Glutamatergic neuron (in vitro differentiated cells): Measurements from ENCODE around the gene SMAGP. TPM values are rescaled to one million over a fixed set of nuclear protein-coding genes. Genes with fewer than 3 reads are reported as not detected.
"Not testable (repeated sequence)": the region's sequence is repeated elsewhere in the genome, so short reads cannot be mapped to it uniquely, and the experiment has no call there.

Experiments used
- DNase-seq: peaks from one replicate; pipeline ENCODE4 v3.0.0; 2022
- H3K27ac Mint-ChIP-seq: one replicate; pipeline ENCODE4 v1.8.0; 2020; ENCODE audit warnings: mild to moderate bottlenecking, mixed read lengths, inconsistent platforms; ENCODE audit not compliant: unreplicated experiment
- H3K27me3 Mint-ChIP-seq: one replicate; pipeline ENCODE4 v1.8.0; 2020; ENCODE audit warnings: mild to moderate bottlenecking, moderate library complexity, mixed read lengths, inconsistent platforms; ENCODE audit not compliant: unreplicated experiment
- H3K36me3 Mint-ChIP-seq: one replicate; pipeline ENCODE4 v1.8.0; 2020; ENCODE audit warnings: mild to moderate bottlenecking, mixed read lengths, inconsistent platforms; ENCODE audit not compliant: unreplicated experiment
- H3K4me1 Mint-ChIP-seq: one replicate; pipeline ENCODE4 v1.8.0; 2020; ENCODE audit warnings: mild to moderate bottlenecking, low read depth, mixed read lengths, inconsistent platforms; ENCODE audit not compliant: unreplicated experiment
- H3K4me3 Mint-ChIP-seq: one replicate; pipeline ENCODE4 v1.8.0; 2020; ENCODE audit warnings: mild to moderate bottlenecking, mixed read lengths, inconsistent platforms; ENCODE audit not compliant: unreplicated experiment
- H3K9me3 Mint-ChIP-seq: one replicate; pipeline ENCODE4 v1.8.0; 2020; ENCODE audit warnings: mild to moderate bottlenecking, moderate library complexity, mixed read lengths, inconsistent platforms; ENCODE audit not compliant: unreplicated experiment
- total RNA-seq: library from RNA; stranded (reverse); fragmentation: NEBNext Ultra II Directional; extraction: Animal tissue kit (Norgen Biotek cat#: 25700); gene quantifications from one replicate; pipeline ENCODE4 v1.2.1, GENCODE V29; 2021; ENCODE audit not compliant: unreplicated experiment
- TF ChIP-seq, protein P1 (sequence below): fragments of 200-600 bp; sonication (generic); IDR thresholded peaks from one replicate; pipeline ENCODE4 v1.5.0; 2021; ENCODE audit not compliant: partially characterized antibody, unreplicated experiment

SMAGP gene
- total RNA-seq, 1 donor from 2014 or later, result not detected

DNA sequence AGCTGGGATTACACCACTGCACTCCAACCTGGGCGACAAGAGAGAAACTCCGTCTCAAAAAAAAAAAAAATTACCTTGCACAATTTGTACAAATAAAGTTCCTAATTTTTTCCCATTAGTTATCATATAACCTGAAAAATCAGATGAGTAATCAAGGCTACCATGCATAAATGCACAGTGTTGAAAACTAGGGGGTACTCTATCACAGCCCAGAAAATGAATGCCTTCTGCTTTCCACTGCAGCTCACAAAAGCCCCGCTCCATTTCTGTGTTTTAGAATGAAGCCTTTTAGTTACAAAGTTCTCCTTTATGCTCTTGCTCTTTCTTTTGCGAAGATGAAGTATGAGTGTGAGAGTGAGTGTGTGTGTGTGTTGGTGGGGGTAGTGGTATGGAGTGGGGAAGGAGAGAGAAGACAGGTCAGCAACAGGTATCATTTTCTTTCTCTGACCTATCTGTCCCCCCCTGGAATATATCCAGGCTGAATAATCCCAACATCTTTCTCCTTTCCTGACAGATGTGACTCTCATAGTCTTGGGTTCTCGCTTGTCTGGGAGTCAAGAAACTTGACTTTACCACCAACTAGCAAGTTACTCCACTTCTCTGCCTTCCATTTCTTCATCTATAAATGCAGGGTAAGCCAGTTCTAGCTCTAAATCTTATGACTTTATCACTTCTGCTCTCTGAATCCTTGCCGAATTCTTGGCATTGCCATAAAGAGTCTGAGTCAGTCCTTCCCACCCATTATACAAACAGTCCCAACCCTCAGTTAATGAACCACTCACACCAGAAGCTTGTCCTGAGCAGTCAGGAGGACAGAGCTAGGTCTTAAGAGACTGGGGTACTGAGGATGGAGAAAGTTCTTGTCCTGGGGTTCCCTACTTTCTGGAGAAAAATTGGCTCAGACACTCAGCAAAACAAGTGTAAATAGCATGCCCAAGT is 37.7 kb upstream of the SMAGP start:
- H3K9me3 Mint-ChIP-seq, result no peaks in the 10 kb centered on the region
- DNase-seq, result no peak
- H3K4me3 Mint-ChIP-seq, result no peak overlapping the region
- no peaks in the 10 kb centered on the region for H3K4me1 Mint-ChIP-seq
- H3K36me3 Mint-ChIP-seq, result no peaks in the 10 kb centered on the region
- TF ChIP-seq, protein P1, sequence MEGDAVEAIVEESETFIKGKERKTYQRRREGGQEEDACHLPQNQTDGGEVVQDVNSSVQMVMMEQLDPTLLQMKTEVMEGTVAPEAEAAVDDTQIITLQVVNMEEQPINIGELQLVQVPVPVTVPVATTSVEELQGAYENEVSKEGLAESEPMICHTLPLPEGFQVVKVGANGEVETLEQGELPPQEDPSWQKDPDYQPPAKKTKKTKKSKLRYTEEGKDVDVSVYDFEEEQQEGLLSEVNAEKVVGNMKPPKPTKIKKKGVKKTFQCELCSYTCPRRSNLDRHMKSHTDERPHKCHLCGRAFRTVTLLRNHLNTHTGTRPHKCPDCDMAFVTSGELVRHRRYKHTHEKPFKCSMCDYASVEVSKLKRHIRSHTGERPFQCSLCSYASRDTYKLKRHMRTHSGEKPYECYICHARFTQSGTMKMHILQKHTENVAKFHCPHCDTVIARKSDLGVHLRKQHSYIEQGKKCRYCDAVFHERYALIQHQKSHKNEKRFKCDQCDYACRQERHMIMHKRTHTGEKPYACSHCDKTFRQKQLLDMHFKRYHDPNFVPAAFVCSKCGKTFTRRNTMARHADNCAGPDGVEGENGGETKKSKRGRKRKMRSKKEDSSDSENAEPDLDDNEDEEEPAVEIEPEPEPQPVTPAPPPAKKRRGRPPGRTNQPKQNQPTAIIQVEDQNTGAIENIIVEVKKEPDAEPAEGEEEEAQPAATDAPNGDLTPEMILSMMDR, result no peak
- no peaks in the 10 kb centered on the region for H3K27me3 Mint-ChIP-seq
- no peak overlapping the region for H3K27ac Mint-ChIP-seq

DNA sequence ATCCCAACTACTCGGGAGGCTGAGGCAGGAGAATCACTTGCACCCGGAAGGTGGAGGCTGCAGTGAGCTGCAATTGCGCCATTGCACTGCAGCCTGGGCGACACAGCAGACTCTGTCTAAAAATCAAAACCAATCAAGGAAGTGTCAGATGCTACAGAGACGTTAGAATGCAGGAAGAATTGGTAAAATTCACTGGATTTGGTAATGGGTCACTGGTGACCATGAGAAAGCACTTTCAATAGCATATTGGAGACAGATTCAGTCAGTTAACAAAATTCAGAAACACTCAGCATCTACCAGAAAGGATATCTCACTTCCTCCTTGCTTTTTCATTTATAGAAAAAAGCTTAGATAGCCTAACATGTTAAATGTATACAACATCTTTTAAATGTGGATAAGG is 36.3 kb upstream of the SMAGP start:
- Mint-ChIP-seq H3K4me3 (no peak overlapping the region), H3K36me3 (no peaks in the 10 kb centered on the region), H3K4me1 (no peaks in the 10 kb centered on the region), H3K27me3 (no peaks in the 10 kb centered on the region), H3K27ac (no peak overlapping the region), H3K9me3 (no peaks in the 10 kb centered on the region)
- TF ChIP-seq, protein P1, result no peak
- DNase-seq, result no peak

DNA sequence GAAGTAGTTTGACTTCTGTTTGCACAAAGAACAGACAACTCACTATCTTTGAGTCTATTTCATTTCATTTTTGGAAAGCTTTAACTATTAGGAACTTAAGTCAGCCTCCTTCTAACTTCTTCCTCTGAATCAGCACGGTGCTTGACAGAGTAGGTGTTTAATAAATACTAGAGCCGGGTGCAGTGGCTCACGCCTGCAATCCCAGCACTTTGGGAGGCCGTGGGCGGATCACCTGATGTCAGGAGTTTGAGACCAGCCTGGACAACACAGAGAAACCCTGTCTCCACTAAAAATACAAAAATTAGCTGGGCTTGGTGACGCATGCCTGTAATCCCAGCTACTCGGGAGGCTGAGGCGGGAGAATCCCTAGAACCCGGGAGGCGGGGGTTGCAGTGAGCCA is 30.6 kb upstream of the SMAGP start:
- H3K36me3 Mint-ChIP-seq, H3K4me1 Mint-ChIP-seq, H3K9me3 Mint-ChIP-seq, H3K4me3 Mint-ChIP-seq, H3K27me3 Mint-ChIP-seq, DNase-seq, H3K27ac Mint-ChIP-seq: not testable (repeated sequence)

DNA sequence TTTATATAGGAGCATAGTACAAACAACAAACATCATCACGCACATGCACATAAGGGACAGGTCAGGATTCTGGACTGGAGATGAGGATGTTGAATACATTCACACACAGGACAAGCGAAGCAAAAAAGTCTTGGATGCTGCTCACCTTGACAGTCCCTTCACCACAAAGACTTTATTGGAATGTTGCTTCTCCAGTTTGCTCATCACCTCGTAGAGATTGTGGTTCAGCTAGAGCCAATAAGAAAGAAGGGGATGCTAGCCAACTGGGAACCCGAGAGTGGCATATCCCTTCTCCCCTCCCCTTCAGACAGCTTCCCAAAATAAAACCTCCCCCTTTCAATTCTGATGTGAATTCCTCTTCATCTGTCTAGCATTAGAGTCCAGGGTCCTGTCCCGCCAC is 25.4 kb upstream of the SMAGP start:
- Mint-ChIP-seq H3K36me3 (no peaks in the 10 kb centered on the region), H3K27me3 (no peaks in the 10 kb centered on the region), H3K9me3 (no peaks in the 10 kb centered on the region), H3K4me1 (no peaks in the 10 kb centered on the region), H3K27ac (no peak overlapping the region), H3K4me3 (no peak overlapping the region)
- TF ChIP-seq, protein P1, result no peak
- DNase-seq, result no peak

DNA sequence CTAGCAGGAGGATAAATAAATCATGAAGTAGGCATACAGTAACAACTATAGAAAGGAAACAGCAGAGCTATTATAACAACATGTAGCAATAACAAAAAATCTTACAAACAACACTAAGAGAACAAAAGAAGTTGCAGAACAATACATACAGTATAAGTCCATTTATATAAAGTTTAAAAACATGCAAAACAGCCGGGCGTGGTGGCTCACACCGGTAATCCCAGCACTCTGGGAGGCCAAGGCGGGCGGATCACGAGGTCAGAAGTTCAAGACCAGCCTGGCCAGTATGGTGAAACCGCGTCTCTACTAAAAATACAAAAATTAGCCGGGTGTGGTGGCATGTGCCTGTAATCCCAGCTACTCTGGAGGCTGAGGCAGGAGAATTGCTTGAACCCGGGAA is 23.9 kb upstream of the SMAGP start:
- not testable (repeated sequence) for H3K27me3 Mint-ChIP-seq, H3K9me3 Mint-ChIP-seq, DNase-seq, H3K4me1 Mint-ChIP-seq, H3K36me3 Mint-ChIP-seq, H3K4me3 Mint-ChIP-seq, H3K27ac Mint-ChIP-seq

DNA sequence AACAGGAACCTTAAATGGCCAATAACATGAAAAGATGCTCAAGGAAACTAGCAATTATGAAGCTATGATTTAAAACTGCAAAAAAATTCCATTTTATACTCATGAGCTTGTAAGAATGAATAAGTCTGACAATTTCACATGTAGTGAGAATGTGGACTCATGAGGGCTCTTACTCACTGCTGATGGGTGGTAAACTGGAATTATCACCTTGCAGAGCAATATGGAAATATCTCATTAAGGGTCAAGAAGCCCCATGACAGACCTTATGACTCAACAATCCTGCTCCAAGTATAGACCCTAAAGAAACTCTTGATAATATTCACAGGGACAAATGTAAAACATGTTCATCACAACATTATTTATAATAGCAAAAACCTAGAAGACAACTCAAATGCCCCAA is 23.5 kb upstream of the SMAGP start:
- Mint-ChIP-seq H3K4me1 (no peaks in the 10 kb centered on the region), H3K27ac (no peak overlapping the region), H3K4me3 (no peak overlapping the region), H3K9me3 (no peaks in the 10 kb centered on the region), H3K36me3 (no peaks in the 10 kb centered on the region), H3K27me3 (no peaks in the 10 kb centered on the region)
- DNase-seq, result no peak
- TF ChIP-seq, protein P1, result no peak

DNA sequence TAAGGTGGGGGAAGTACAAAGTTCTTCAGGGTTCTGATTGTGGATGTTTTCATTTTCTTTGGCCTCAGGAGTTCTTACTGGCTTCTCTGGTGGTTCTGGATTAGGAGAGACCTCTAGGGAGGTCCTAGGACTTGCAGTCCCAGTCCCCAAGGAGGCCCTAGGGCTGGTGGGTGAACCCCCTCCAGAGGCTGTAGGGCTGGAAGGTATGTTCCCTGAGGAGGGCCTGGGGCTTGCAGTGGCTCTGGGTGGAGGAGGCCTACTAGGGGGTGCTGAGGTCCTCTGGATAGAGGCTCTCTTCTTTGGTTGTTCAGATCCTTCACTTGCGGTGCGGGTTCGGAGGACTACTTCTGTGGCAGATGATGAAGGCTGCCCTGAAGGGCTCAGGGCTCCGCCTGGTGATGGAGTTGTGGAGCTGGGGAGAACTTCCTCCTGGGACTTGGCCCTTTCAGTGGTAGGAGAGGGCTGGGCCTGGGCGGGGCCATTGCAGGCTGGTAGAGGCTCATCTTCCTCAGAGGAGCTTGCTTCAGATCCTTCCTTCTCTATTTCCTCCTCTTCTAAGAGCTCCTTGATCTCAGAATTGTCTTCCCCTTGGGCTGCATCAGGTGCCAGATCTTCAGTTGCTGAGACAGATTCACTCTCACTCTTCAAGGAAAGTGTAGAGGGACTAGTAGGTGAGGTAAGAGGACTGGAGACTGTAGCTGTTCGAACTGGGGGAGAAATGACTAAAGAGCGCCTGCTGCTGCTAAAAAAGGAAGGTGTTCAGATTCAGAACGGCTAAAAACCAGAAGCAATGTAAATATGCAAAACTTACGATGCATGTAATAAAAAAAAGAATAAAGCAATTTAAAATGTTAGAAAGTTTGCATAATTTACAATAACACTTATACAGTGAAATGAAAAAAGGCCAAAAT is 21.6 kb upstream of the SMAGP start:
- not testable (repeated sequence) for H3K27me3 Mint-ChIP-seq, H3K4me1 Mint-ChIP-seq, H3K36me3 Mint-ChIP-seq, H3K27ac Mint-ChIP-seq, H3K4me3 Mint-ChIP-seq, DNase-seq, H3K9me3 Mint-ChIP-seq
